ENCODE data around the gene NRDC.

Gene NRDC

GRCh38 chr1:51756290-51756689, 122.2 kb downstream of the NRDC start:
- no peak for DNase-seq

GRCh38 chr1:51755437-51755836, 123.1 kb downstream of the NRDC start:
- no peak for DNase-seq

- DNase-seq: no peak
Measured at GRCh38 chr1:51754666-51755065, 123.9 kb downstream of the NRDC start.

- DNase-seq: no peak
Measured at GRCh38 chr1:51753969-51754368, 124.6 kb downstream of the NRDC start.

GRCh38 chr1:51752073-51752948, 126.2 kb downstream of the NRDC start:
- no peak for DNase-seq

GRCh38 chr1:51750729-51751128, 127.8 kb downstream of the NRDC start:
- no peak for DNase-seq

- no peak for DNase-seq
Measured at GRCh38 chr1:51750218-51750617, 128.3 kb downstream of the NRDC start.

- DNase-seq: no peak
Measured at GRCh38 chr1:51749151-51749550, 129.4 kb downstream of the NRDC start.

GRCh38 chr1:51745304-51745570, 133.3 kb downstream of the NRDC start:
- no peak for DNase-seq

- no peak for DNase-seq
Measured at GRCh38 chr1:51744506-51745303, 133.8 kb downstream of the NRDC start.

GRCh38 chr1:51741121-51741681, 137.3 kb downstream of the NRDC start:
- no peak for DNase-seq

- no peak for DNase-seq
Measured at GRCh38 chr1:51740652-51741051, 137.9 kb downstream of the NRDC start.

Measured in eye (tissue), 1 donor.